ENCODE measurements around the gene NECTIN4. TPM values are rescaled to one million over a fixed set of nuclear protein-coding genes. Genes with fewer than 3 reads are reported as not detected.
"Not testable (repeated sequence)": the region's sequence is repeated elsewhere in the genome, so short reads cannot be mapped to it uniquely, and the experiment has no call there.

NECTIN4 gene
- total RNA-seq, 2 donors from 2014 or later = 3.0 to 6.1 TPM

GRCh38 chr1:161069731-161070270 lies 19.6 kb downstream of the NECTIN4 start, which contains the start of gene ARHGAP30:
TSS of gene ARHGAP30 (minus strand) at chr1:161069891. CDS start at chr1:161069624, 267 bp downstream.
- ATAC-seq = peak; percentile 28
- peak; percentile 70 to 79 for DNase-seq

GRCh38 chr1:161069241-161069640 lies 20.1 kb downstream of the NECTIN4 start:
- intact Hi-C loops (cut with DNase I, micrococcal nuclease) = no loop called here
- DNase-seq = peak in 1 of 2 donors; percentile 27
- no peak for ATAC-seq

More at GRCh38 chr1:161069731-161070270, 19.6 kb downstream of the NECTIN4 start, which contains the start of gene ARHGAP30:
- intact Hi-C loops (cut with DNase I, micrococcal nuclease) = no loop called here

DNA sequence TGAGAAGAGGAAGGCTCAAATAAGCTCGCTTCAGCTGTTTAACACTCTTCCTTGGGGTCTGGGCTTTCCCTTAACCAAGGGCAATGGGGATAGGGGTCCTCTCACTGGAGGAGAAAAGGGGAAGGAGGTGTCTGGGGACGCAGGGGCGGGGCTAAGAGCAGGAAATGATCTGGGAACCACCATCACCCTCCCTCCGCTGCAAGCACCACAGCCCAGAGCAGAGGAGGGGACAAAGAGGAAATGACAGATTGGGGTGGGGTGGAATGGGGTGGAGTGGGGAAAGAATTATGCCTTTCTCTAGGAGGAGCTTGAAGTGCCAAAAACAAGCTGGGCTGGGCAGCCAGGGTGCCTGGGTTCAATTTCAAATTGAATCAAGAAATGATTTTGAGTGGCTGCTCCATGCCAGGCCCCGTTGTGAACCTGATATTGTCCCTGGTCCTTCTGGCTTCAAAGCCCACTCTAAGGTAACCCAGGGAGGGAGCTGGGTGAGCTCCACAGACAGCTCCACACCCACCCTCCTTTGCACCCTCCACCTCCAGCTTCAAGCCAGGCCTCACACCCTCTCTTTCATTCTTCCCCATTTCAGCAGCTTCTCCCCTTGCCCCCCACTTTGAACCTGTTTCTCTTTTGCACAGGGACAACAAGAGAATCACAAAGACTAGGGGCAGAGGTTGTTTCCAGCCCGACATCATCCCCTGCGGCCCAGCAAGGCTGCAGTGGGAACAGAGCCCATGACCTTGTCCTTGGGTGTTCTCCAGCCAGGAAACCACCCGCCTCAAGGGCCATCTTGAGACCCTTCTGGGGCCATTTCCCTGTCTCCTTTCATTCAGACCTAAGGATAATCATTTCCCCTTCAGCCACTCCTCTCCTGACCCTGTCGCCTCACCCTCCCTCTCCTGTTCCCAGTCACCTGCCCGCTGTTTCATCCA lies 20.8 kb downstream of the NECTIN4 start:
- DNase-seq = peak; percentile 76 to 79
- ATAC-seq = peak; percentile 75
- intact Hi-C loops (cut with DNase I, micrococcal nuclease) = no loop called here

DNA sequence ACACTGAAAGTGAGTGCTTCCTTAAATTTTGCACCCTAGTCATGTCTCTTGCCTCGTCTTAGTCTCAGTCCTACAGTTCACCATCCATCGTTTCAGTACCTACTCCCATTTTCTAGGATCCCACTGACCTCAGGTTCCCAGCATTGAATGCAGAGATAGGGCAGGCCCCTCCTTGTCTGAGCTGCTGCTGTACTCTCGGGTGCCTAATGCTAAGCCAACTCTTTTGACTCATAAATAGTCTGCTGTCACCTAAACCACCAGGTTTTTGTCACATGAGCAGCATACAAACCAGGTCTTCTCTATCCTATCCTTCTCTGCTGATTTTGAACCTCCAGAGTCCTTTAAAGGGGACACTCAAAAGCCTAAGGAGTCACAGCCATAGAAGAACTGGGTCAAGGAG lies 22.7 kb downstream of the NECTIN4 start:
- DNase-seq (no peak), ATAC-seq (no peak)
- intact Hi-C loops (cut with DNase I, micrococcal nuclease) = no loop called here

GRCh38 chr1:161065681-161066080 lies 23.7 kb downstream of the NECTIN4 start:
- intact Hi-C loops (cut with DNase I, micrococcal nuclease); ATAC-seq; DNase-seq: not testable (repeated sequence)

DNA sequence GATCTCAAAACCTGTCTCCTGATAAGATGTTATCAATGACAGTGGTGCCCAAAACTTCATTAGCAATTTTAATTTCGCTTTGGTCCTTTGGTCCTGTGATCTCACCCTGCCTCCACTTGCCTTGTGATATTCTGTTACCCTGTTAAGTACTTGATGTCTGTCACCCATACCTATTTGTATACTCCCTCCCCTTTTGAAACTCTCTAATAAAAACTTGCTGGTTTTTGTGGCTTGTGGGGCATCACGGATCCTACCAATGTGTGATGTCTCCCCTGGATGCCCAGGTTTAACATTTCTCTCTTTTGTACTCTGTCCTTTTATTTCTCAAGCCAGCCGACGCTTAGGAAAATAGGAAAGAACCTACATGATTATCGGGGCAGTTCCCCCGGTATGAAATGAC lies 25.4 kb downstream of the NECTIN4 start:
- not testable (repeated sequence) for DNase-seq, ATAC-seq

DNA sequence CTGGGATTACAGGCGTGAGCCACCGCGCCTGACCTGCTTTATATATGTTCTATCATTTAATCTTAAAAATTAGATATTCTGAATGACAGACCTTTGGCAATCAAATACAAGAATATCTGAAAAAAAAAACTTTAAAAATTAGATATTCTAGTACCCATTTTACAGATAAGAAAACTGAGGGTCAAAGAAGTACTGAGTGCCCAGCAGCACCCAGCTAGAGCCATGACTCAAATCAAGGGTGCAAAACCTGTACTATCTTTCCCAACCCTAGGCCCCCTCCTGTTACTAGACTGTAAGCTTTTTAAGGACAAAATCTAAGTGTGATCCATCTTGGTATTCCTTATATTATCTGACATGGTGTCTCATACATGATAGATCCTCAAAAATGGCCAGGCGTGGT lies 27.9 kb downstream of the NECTIN4 start:
- intact Hi-C loops (cut with DNase I, micrococcal nuclease) = no loop called here
- ATAC-seq (no peak), DNase-seq (no peak)

More for the DNA sequence above, 25.4 kb downstream of the NECTIN4 start:
- intact Hi-C loops (cut with DNase I, micrococcal nuclease) = not testable (repeated sequence)

DNA sequence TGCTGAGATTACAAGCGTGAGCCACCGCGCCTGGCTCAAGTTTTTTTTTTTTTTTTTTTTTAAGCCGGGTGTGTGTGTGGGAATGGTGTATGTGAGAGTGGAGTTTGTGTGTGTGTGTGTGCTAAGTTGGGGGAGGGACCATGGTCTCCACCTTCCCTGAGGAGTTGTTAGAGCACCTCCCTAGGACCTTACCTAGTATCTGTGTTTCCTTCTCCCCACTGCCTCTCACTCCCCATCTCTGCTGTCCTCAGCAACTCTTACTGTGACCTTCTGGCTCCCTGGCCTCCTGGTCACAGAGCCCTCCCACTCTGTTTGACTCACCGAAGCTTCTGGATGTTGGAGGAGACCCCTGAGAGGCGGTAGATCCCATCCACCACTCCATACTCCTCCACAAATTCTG lies 30.1 kb downstream of the NECTIN4 start:
- intact Hi-C loops (cut with DNase I, micrococcal nuclease) = no loop called here
- ATAC-seq (no peak), DNase-seq (no peak)

DNA sequence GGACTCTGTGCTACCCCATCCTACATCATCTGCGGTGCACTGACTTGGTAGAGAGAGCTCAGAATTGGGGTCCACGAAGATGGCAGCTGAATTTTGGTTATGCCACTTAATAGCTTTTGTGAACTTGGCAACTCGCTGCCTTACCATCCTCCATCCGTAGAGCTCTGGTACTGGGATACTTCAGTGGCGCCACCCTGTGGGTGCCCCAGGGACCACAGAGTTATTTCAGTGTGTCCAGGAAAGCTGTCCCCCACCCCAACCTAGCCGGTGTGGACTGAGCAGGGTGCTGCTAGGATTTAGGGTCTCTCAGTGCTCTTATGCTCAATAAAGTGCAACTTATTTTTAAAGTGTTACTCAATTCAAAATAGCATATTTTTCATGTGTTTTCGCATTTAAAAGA lies 34.6 kb downstream of the NECTIN4 start:
- intact Hi-C loops (cut with DNase I, micrococcal nuclease) = no loop called here
- no peak for DNase-seq
- no peak for ATAC-seq

- intact Hi-C loops (cut with DNase I, micrococcal nuclease) = no loop called here
- DNase-seq = no peak
- no peak for ATAC-seq
These were observed 35.1 kb downstream of the NECTIN4 start for GRCh38 chr1:161054232-161054631.

DNA sequence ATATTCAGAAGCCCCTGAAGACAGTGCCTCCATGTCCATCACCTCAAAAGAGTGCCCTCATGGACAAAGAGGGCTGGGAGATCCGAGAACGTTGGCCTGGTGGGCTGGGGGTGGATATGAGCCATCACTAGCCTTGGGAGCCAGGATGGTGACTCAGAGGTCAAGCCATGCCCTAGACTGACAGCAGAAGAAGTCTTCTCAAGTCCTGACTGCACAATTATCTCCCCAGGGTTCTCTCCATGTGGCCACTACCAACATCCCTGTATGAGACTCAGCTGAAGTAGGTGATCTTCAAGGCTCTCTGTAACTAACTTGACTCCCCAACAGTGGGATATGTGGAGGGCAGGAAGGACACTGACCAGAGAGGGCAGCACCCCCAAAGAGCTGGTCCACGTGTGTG lies 36.5 kb downstream of the NECTIN4 start:
- ATAC-seq (no peak), DNase-seq (no peak)
- intact Hi-C loops (cut with DNase I, micrococcal nuclease) = no loop called here

DNA sequence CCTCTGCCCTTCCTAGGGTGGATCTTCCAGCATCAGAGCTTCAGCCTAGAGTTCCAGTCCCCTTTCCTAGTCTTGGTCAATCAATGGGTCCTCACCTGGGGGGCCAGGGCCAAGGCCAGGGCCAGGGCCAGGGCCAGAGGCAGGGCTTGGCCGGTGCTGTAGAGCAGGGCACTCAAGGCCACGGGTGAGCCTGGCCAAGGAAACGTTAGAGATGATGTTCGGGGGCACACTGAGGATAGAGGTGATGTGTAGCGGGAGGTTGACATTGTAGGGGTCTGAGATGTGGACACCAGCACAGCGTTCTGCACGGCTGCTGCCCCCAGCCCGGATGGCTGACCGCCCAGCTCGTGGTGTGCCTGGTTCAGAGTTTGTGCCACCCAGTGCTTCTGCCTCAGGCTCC lies 38.1 kb downstream of the NECTIN4 start:
- intact Hi-C loops (cut with DNase I, micrococcal nuclease) = no loop called here
- ATAC-seq = no peak
- DNase-seq = no peak

DNA sequence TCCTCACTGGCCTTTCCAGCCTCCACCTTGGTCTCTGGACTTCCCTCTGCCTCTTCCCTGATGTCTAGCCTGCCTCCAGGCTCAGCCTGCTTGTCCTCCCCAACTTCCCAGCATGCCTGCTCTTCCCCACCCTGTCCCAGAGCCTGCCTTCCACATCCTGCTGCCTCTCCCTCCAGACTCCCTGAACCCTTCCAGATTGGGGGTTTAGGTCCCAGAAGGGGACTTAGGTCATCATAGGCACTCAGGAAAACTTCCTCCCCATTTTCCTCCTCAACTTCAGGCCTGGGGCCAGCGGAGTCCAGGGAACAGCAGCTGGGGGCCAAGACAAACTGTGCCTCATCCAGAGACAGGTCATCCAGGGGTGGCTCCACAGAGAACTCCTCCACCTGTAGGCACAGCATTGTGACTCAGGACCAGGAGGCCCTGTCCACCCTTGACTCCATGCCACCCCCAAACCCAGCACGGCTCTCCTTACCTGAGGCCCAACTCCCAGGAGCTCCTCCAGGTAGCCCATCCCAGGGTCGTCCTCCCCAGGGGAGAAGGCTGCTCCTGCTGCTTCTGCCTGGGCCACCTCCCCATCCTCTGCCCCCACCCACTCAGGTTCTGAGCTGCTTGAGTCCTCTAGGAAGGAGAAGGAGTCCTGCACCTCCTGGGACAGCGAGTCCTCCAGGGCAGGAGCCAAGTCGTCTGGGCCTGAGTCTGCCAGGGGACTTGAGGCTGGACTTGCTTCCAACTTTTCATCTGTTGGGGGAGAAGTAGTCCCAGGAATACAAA lies 40.2 kb downstream of the NECTIN4 start:
- intact Hi-C loops (cut with DNase I, micrococcal nuclease) = no loop called here
- DNase-seq = no peak
- no peak for ATAC-seq

DNA sequence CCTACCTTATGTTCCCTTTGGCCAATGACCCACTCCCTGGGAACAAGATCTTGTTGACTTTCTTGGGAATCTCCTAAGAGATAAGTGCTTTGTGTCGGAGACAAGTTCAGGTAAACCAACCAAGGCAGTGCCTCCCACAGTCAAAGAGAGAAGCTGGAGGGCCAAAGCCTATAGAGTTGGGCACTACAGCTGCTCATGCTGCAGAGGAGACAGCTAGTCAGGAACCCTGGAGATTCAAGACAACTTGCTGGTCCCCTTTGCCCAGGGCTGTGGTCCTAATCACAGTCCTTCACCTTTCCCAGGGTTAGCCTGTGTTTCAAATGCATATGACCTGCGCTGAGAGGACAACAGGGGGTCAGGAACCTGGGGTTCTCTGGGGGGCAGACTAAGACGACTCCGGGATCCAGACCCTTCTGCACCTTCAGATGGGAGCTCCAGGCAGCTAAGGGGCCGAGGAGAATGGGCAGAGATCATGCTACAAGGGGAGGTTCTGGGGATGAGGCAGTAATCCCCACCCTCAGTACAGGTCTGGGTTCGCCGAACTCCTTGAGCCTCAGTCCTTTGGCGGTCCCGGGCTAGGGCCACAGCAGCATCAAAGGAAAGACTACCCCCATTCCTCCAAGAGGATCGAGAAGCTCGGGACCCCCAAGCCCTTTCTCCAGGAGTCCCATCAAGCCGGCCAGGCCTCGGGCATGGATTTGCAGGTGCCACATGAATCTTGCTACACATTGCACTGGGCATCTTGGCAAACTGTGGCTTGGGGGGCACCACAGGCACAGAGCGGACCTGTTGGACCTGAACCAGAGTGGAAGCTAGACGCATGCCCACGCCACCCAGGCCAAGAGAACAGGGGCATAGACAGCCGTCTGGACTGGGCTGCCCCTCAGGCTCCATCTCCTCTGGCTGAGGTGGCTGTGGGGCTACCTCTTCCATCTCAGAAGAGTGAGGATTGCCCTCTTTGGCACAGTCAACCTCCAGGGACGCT lies 41.6 kb downstream of the NECTIN4 start:
- ATAC-seq = no peak
- DNase-seq = no peak
- intact Hi-C loops (cut with DNase I, micrococcal nuclease) = no loop called here

DNA sequence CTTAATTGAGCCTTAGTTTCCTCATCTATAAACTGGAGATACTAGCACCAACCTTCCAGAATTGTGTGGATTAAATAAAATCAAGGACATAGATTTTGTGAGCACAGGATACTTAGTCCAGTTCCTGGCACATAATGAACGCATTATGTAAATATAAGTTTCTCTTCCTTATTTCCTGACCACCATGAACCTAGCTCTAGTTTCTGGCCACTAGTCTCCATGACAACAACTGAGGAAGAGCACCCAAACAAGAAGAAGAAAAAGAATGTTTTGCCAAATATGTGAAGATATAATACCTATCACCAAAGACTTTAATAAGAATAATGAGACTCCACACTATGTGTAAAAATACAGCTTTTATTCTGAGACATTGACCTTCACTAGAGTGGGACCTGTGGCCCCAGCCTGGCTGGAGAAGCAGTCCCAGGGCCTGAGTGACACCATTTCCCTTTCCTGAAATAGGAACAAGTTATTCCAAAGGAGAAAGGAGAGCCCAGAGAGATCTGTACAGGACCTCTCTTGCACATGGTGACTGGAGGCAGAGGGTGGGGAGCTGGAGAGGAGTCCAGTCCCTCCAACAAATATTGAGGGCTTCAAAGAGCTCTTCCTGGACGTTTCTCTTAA lies 42.6 kb downstream of the NECTIN4 start:
- intact Hi-C loops (cut with DNase I, micrococcal nuclease) = no loop called here

GRCh38 chr1:161045736-161046604 lies 43.4 kb downstream of the NECTIN4 start, which contains the start of gene USF1:
TSS of gene USF1 (minus strand) at chr1:161045977. CDS start at chr1:161043275, 2,702 bp downstream.
- intact Hi-C loops (cut with DNase I, micrococcal nuclease) = no loop called here
- DNase-seq = peak; percentile 92 to 93

More for the DNA sequence above, 42.6 kb downstream of the NECTIN4 start:
- DNase-seq (no peak), ATAC-seq (no peak)

More at GRCh38 chr1:161045736-161046604, 43.4 kb downstream of the NECTIN4 start, which contains the start of gene USF1:
- peak; percentile 90 for ATAC-seq
